A673 (cell line): ENCODE results near the gene MARK1. TPM values are rescaled to one million over a fixed set of nuclear protein-coding genes. Genes with fewer than 3 reads are reported as not detected.

Experiments used
- BruUV-seq: library from RNA; stranded (reverse); fragments of 400-500 nt; replicated peaks from 2 replicates; lab custom pipeline; 2021; lab: Mats Ljungman, UMichigan
- CTCF ChIA-PET: fragments of 300-600 bp; sonication (Branson Sonifier 250); formaldehyde crosslinking; loops from one replicate; lab custom pipeline; 2022; ENCODE audit warnings: antibody characterized with exemption; lab: Charles Lee
- POLR2A ChIA-PET: fragments of 300-600 bp; sonication (Branson Sonifier 250); formaldehyde crosslinking; loops from one replicate; lab custom pipeline; 2022; ENCODE audit warnings: antibody characterized with exemption; ENCODE audit not compliant: low non-redundant PET; lab: Charles Lee
- DNase-seq: peaks from one replicate; pipeline ENCODE4 v3.0.0-alpha.2; 2015; ENCODE audit warnings: low spot score
- H3K27ac ChIP-seq: fragments of 200-600 bp; sonication (generic); 2 replicates; pipeline ENCODE4 v1.5.1; 2016; ENCODE audit warnings: mixed run types, low read depth, mild to moderate bottlenecking, mixed read lengths, antibody characterized with exemption, low read length; ENCODE audit not compliant: poor library complexity, severe bottlenecking
- H3K27me3 ChIP-seq: fragments of 200-600 bp; sonication (generic); replicated peaks from 2 replicates; pipeline ENCODE4 v1.6.1; 2017; ENCODE audit warnings: mixed run types, low read depth, mild to moderate bottlenecking, mixed read lengths, antibody characterized with exemption, low read length; ENCODE audit not compliant: insufficient read depth, poor library complexity
- H3K36me3 ChIP-seq: fragments of 200-600 bp; sonication (generic); 2 replicates; pipeline ENCODE4 v1.6.1; 2016; ENCODE audit warnings: mixed run types, mild to moderate bottlenecking, mixed read lengths, antibody characterized with exemption, low read length; ENCODE audit not compliant: insufficient read depth, poor library complexity, severe bottlenecking
- H3K4me1 ChIP-seq: fragments of 200-600 bp; sonication (generic); 2 replicates; pipeline ENCODE4 v1.6.1; 2017; ENCODE audit warnings: mixed run types, mild to moderate bottlenecking, mixed read lengths, antibody characterized with exemption, low read length; ENCODE audit not compliant: insufficient read depth, poor library complexity, severe bottlenecking
- H3K4me3 ChIP-seq: fragments of 200-600 bp; sonication (generic); 2 replicates; pipeline ENCODE4 v1.5.1; 2016; ENCODE audit warnings: low read depth, mixed run types, mild to moderate bottlenecking, mixed read lengths, low read length; ENCODE audit not compliant: poor library complexity, severe bottlenecking
- H3K9me3 ChIP-seq: fragments of 200-600 bp; sonication (generic); 2 replicates; pipeline ENCODE4 v1.6.1; 2016; ENCODE audit warnings: mixed run types, low read depth, mild to moderate bottlenecking, mixed read lengths, antibody characterized with exemption, low read length; ENCODE audit not compliant: poor library complexity, severe bottlenecking
- EZH2 ChIP-seq: fragments of 200-600 bp; sonication (generic); IDR thresholded peaks from 2 replicates; pipeline ENCODE4 v1.6.1; 2017; ENCODE audit warnings: borderline replicate concordance, low read depth, mild to moderate bottlenecking, mixed read lengths, antibody characterized with exemption, low read length; ENCODE audit not compliant: poor library complexity, severe bottlenecking
- intact Hi-C: fragments of 100-400 bp; cut with micrococcal nuclease; formaldehyde crosslinking; loops from one replicate; pipeline ENCODE4 v1.10.0; 2022; ENCODE audit not compliant: unreplicated experiment
- total RNA-seq: library from RNA; stranded (reverse); gene quantifications from 2 replicates; pipeline ENCODE4 v1.2.3, GENCODE V29; 2021
- TF ChIP-seq, protein P1 (sequence below): fragments of 300-800, 200-600 bp; sonication (generic); conservative IDR thresholded peaks from 2 replicates; pipeline ENCODE4 v1.5.1; 2017; ENCODE audit warnings: low read depth, mild to moderate bottlenecking, antibody characterized with exemption, low read length, moderate library complexity, mixed read lengths

MARK1 gene
- total RNA-seq, 1 experiment from 2014 or later: 5.1 TPM

DNA sequence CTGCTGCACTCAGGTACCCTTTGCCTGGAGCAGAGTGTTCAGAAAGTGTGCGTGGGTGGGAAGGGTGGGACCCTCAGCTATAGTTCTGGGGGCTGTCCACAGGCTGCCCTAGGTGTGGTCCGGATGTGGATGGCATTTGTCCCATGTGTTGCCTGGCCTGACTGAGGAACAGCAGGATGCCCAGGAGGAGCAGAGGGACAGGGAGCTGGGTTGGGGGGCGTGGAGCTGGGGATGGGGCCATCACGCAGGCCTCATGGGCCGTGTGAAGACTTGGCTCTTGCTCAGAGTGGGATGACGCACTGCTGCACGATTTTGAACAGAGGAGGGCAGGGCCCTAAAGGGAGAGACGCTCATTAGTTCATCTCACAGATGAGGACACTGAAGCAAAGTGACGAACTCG lies 179.2 kb downstream of the MARK1 start:
- no peak overlapping the region for H3K4me3 ChIP-seq
- H3K4me1 ChIP-seq: no peaks in the 10 kb centered on the region
- no peaks in the 10 kb centered on the region for H3K9me3 ChIP-seq
- no peak overlapping the region for H3K27ac ChIP-seq
- no peak for DNase-seq
- ChIA-PET POLR2A (no interaction called here), CTCF (no interaction called here)
- H3K36me3 ChIP-seq: no peaks in the 10 kb centered on the region
- BruUV-seq: no TSS peak
- no peaks in the 10 kb centered on the region for H3K27me3 ChIP-seq
- TF ChIP-seq EZH2: no peak
- intact Hi-C loops: no loop called here

DNA sequence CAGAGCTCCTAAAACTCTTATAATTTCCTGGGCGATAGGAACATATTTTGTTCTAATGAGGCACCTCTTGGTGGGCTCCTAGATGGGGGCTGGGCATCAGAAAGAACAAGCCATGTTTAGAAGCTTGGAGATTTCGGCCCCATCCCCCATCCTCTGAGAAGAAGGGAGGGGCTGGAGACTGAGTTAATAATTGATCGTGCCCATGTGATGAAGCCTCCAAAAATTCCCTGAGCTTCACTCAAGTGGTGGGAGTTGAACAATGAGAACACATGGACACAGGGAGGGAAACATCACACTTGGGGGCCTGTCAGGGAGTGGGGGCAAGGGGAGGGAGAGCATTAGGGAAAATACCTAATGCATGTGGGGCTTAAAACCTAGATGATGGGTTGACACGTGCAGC lies 180.3 kb downstream of the MARK1 start:
- Histone ChIP-seq H3K36me3 (no peaks in the 10 kb centered on the region), H3K27me3 (no peaks in the 10 kb centered on the region), H3K4me3 (no peak overlapping the region), H3K9me3 (no peaks in the 10 kb centered on the region), H3K27ac (no peak overlapping the region), H3K4me1 (no peaks in the 10 kb centered on the region)
- POLR2A ChIA-PET: no interaction called here
- TF ChIP-seq EZH2: no peak
- TF ChIP-seq, protein P1, sequence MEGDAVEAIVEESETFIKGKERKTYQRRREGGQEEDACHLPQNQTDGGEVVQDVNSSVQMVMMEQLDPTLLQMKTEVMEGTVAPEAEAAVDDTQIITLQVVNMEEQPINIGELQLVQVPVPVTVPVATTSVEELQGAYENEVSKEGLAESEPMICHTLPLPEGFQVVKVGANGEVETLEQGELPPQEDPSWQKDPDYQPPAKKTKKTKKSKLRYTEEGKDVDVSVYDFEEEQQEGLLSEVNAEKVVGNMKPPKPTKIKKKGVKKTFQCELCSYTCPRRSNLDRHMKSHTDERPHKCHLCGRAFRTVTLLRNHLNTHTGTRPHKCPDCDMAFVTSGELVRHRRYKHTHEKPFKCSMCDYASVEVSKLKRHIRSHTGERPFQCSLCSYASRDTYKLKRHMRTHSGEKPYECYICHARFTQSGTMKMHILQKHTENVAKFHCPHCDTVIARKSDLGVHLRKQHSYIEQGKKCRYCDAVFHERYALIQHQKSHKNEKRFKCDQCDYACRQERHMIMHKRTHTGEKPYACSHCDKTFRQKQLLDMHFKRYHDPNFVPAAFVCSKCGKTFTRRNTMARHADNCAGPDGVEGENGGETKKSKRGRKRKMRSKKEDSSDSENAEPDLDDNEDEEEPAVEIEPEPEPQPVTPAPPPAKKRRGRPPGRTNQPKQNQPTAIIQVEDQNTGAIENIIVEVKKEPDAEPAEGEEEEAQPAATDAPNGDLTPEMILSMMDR: no peak
- BruUV-seq: no TSS peak
- no peak for DNase-seq
- CTCF ChIA-PET: no interaction called here
- intact Hi-C loops: no loop called here

DNA sequence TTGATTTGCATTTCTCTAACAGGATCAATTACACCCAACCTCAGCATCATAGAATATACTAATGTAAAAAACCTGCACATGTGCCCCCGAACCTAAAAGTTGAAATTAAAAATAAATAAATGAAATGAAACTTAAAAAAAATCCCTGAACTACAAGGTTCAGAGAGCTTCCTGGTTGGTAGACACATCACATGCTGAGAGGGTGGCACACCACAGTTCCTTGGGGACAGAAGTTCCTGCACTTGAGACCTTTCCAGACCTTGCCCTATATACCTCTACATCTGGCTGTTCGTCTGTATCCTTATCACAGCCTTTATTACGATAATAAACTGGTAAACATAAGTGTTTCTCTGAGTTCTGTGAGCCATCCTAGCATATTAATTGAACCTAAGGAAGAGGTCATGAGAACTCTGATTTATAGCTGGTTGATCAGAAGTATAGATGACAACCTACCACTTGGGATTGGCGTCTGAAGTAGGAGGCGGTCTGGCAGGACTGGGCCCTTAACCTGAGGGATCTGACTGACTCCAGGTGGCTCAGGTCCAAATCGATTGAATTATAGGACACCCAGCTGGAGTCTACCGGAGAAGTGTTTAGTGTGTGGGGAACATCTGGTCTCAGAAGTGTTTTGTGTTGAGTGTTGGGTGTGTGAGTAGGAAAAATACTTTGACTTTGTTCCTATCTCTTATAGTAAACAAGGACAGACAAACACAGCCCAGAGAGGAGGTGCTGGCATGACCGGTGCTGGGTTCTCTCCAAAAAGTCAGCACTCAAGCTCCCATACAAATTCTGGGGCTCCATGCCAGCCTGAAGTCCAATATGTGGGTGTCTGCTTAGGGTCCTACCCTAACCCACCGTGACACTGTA lies 181.2 kb downstream of the MARK1 start:
- no peaks in the 10 kb centered on the region for H3K36me3 ChIP-seq
- ChIA-PET POLR2A (no interaction called here), CTCF (no interaction called here)
- no peak overlapping the region for H3K27ac ChIP-seq
- no peak overlapping the region for H3K4me3 ChIP-seq
- no peaks in the 10 kb centered on the region for H3K27me3 ChIP-seq
- no TSS peak for BruUV-seq
- no peak for DNase-seq
- intact Hi-C loops: no loop called here
- no peaks in the 10 kb centered on the region for H3K9me3 ChIP-seq
- TF ChIP-seq EZH2: no peak
- TF ChIP-seq, protein P1: no peak
- H3K4me1 ChIP-seq: no peaks in the 10 kb centered on the region
